HepG2 (cell line): Measurements from ENCODE around the gene EIF4A3. TPM values are rescaled to one million over a fixed set of nuclear protein-coding genes. Genes with fewer than 3 reads are reported as not detected.
A peak's percentile ranks its signal among the peaks of the same experiment; 100 is the strongest.

Source experiments
- ATAC-seq: fragments of 200-7000 bp; cut with Tn5 transposase; 3 replicates; pipeline ENCODE4 v1.9.1; 2020; ENCODE audit warnings: mild to moderate bottlenecking, moderate library complexity
- BruUV-seq: library from RNA; stranded (reverse); fragments of 400-500 nt; replicated peaks from 2 replicates; lab custom pipeline; 2021; lab: Mats Ljungman, UMichigan
- CTCF ChIA-PET: fragments of 300-600 bp; formaldehyde crosslinking; extraction: SDS; loops from one replicate; lab custom pipeline; 2021; ENCODE audit warnings: low total read pairs, inconsistent platforms, low intra/inter-chr PET ratio; lab: Yijun Ruan, JAX
- POLR2A ChIA-PET: fragments of 350-600 bp; sonication (Branson Sonifier 250); formaldehyde crosslinking; loops from one replicate; lab custom pipeline; 2020; ENCODE audit warnings: antibody characterized with exemption, inconsistent platforms; lab: Yijun Ruan, JAX
- DNase-seq: peaks from one replicate; pipeline ENCODE4 v3.0.0-alpha.2; 2015; ENCODE audit warnings: low spot score
- FAIRE-seq: peaks from 3 replicates; lab custom pipeline; 2011; peaks lifted over from hg19 to GRCh38; lab: Jason Lieb, UNC
- H2AFZ ChIP-seq: one replicate; pipeline ENCODE4 v1.6.1; 2011; ENCODE audit warnings: low read length, inconsistent platforms
- H3K27ac ChIP-seq: fragments of 300-600 bp; 3 replicates; pipeline ENCODE4 v1.8.0; 2011; ENCODE audit warnings: mixed run types, mild to moderate bottlenecking, mixed read lengths, low read length, inconsistent platforms; ENCODE audit not compliant: insufficient read depth; ENCODE audit errors: extremely low read length
- H3K27me3 ChIP-seq, 2 experiments: fragments of 200-600 bp in 1 of 2; 2 replicates in 1 of 2; 3 replicates in 1 of 2; pipeline versions ENCODE4 v1.6.0 to v1.8.0; 2011; ENCODE audit warnings: low read length in 2 of 2, mild to moderate bottlenecking in 2 of 2, moderate library complexity in 2 of 2, inconsistent platforms in 1 of 2; ENCODE audit not compliant: insufficient read depth in 2 of 2, control insufficient read depth in 1 of 2
- H3K36me3 ChIP-seq, 2 experiments: fragments of 200-600 bp in 1 of 2; replicated peaks in 1 of 2; 2 replicates in 1 of 2; 3 replicates in 1 of 2; pipeline versions ENCODE4 v1.5.1 to v1.8.0; 2011; ENCODE audit warnings: low read length in 2 of 2, inconsistent platforms in 1 of 2; ENCODE audit not compliant: insufficient read depth in 2 of 2, control insufficient read depth in 1 of 2
- H3K4me1 ChIP-seq: 2 replicates; pipeline ENCODE4 v1.5.1; 2012; ENCODE audit warnings: low read length, inconsistent platforms; ENCODE audit not compliant: insufficient read depth
- H3K4me2 ChIP-seq: 2 replicates; pipeline ENCODE4 v1.6.0; 2011; ENCODE audit warnings: low read depth, low read length, inconsistent platforms
- H3K4me3 ChIP-seq, 3 experiments: fragments of 200-600 bp in 1 of 3; sonication (generic), shearing (Covaris generic) in 1 of 3; replicated peaks in 1 of 3; 2 replicates each; pipeline ENCODE4 v1.5.1; 2011 to 2016; ENCODE audit warnings: low read length in 3 of 3, inconsistent platforms in 2 of 3, low read depth in 2 of 3, mild to moderate bottlenecking in 2 of 3, control low read depth in 1 of 3, mixed read lengths in 1 of 3; ENCODE audit not compliant: insufficient read depth in 1 of 3
- H3K79me2 ChIP-seq: one replicate; pipeline ENCODE4 v1.6.1; 2011; ENCODE audit warnings: low read length, inconsistent platforms; ENCODE audit not compliant: insufficient read depth
- H3K9ac ChIP-seq: 2 replicates; pipeline ENCODE4 v1.6.0; 2011; ENCODE audit warnings: mild to moderate bottlenecking, low read depth, low read length, inconsistent platforms; ENCODE audit not compliant: insufficient read depth
- H3K9me3 ChIP-seq: 2 replicates; pipeline ENCODE4 v1.5.1; 2012; ENCODE audit warnings: mild to moderate bottlenecking, low read length
- H4K20me1 ChIP-seq: 2 replicates; pipeline ENCODE4 v1.6.0; 2011; ENCODE audit warnings: inconsistent platforms, mild to moderate bottlenecking, low read length, moderate library complexity; ENCODE audit not compliant: insufficient read depth
- ARID3A ChIP-seq: IDR thresholded peaks from 2 replicates; pipeline ENCODE4 v1.6.1; 2012; ENCODE audit warnings: low read depth, low read length, improper control_type of control experiment
- HMGA1 ChIP-seq: sonication (generic); formaldehyde crosslinking; conservative IDR thresholded peaks from 2 replicates; pipeline ENCODE4 v1.4.0; 2020; ENCODE audit warnings: missing genetic modification reagents
- HNRNPL ChIP-seq: fragments of 200-400 bp; formaldehyde crosslinking; IDR thresholded peaks from 2 replicates; pipeline ENCODE4 v1.6.1; 2017; ENCODE audit warnings: mild to moderate bottlenecking, low read depth, low read length
- NR2F6 ChIP-seq, 2 experiments: IDR thresholded peaks; 2 replicates each; pipeline ENCODE4 v1.6.1; 2016; ENCODE audit warnings: antibody characterized with exemption in 1 of 2, mild to moderate bottlenecking in 1 of 2
- PBX3 ChIP-seq: sonication (generic); formaldehyde crosslinking; IDR thresholded peaks from 2 replicates; pipeline ENCODE4 v1.8.1; 2023; ENCODE audit warnings: missing genetic modification reagents, inconsistent platforms, borderline replicate concordance
- POLR2AphosphoS5 ChIP-seq: IDR thresholded peaks from 2 replicates; pipeline ENCODE4 v1.6.1; 2012; ENCODE audit warnings: low read depth, low read length
- POLR2G ChIP-seq: fragments of 200-400 bp; formaldehyde crosslinking; IDR thresholded peaks from 2 replicates; pipeline ENCODE4 v1.6.1; 2018; ENCODE audit warnings: mild to moderate bottlenecking, low read depth, low read length, moderate library complexity
- RBFOX2 ChIP-seq: fragments of 200-400 bp; formaldehyde crosslinking; IDR thresholded peaks from 2 replicates; pipeline ENCODE4 v1.6.1; 2017; ENCODE audit warnings: low read depth, mild to moderate bottlenecking, low read length
- RBM22 ChIP-seq: fragments of 200-400 bp; formaldehyde crosslinking; optimal IDR thresholded peaks from 2 replicates; pipeline ENCODE3; 2017; ENCODE audit warnings: mild to moderate bottlenecking, low read length, moderate library complexity
- SALL1 ChIP-seq: sonication (generic); formaldehyde crosslinking; IDR thresholded peaks from 2 replicates; pipeline ENCODE4 v1.8.0; 2022; ENCODE audit warnings: mild to moderate bottlenecking, missing genetic modification reagents
- SMYD3 ChIP-seq: sonication (generic); formaldehyde crosslinking; IDR thresholded peaks from 2 replicates; pipeline ENCODE4 v1.8.1; 2023; ENCODE audit warnings: mild to moderate bottlenecking, missing genetic modification reagents
- TCF7 ChIP-seq: sonication (generic); IDR thresholded peaks from 2 replicates; pipeline ENCODE4 v1.6.1; 2016; ENCODE audit warnings: antibody characterized with exemption, low read depth
- ZBTB37 ChIP-seq: sonication (generic); formaldehyde crosslinking; IDR thresholded peaks from 2 replicates; pipeline ENCODE4 v1.4.0; 2020; ENCODE audit warnings: mild to moderate bottlenecking, missing genetic modification reagents
- WGBS: methylation state at CpG from one replicate; pipeline ENCODE4 v1.1.6; 2017; ENCODE audit warnings: low lambda C conversion rate; 5-methylcytosine and 5-hydroxymethylcytosine counted together
- in situ Hi-C: cut with HindIII; loops from 2 replicates; pipeline ENCODE4 v1.10.0; 2017; ENCODE audit warnings: low pct_unique_long_range_greater_than_20kb; ENCODE audit not compliant: extremely low pct_ligation_motif_present
- intact Hi-C: fragments of 100-400 bp; cut with micrococcal nuclease; formaldehyde crosslinking; loops from one replicate; pipeline ENCODE4 v1.10.0; 2022; ENCODE audit not compliant: unreplicated experiment
- polyA plus RNA-seq, 8 experiments: library from polyadenylated mRNA; depleted of rRNA in 3 of 8; stranded (reverse) in 7 of 8; unstranded in 1 of 8; fragments of >200 nt; fragmentation: Illumina TruSeq in 4 of 8; extraction: Trizol in 4 of 8; gene quantifications; 2 replicates each; pipeline versions ENCODE4 v1.2.1 to v1.2.3, GENCODE V29; 2011 to 2016; ENCODE audit warnings: low read depth in 4 of 8, missing spikeins in 1 of 8, mixed read lengths in 1 of 8; ENCODE audit not compliant: insufficient read depth in 1 of 8
- total RNA-seq, 5 experiments: library from RNA; depleted of rRNA; stranded (reverse); fragments of >200 nt; fragmentation: Illumina TruSeq; extraction: Trizol; gene quantifications; 2 replicates each; pipeline ENCODE4 v1.2.3, GENCODE V29; 2016; ENCODE audit warnings: low read depth in 1 of 5

Gene EIF4A3
- total and polyA plus RNA-seq, 2 of the 13 experiments (the other 11 are each of a cell fraction or from before 2014, with no cell fraction given): 145 to 187 TPM

GRCh38 chr17:80132906-80133625, 13.9 kb downstream of the EIF4A3 start:
- CTCF ChIA-PET: no interaction called here

GRCh38 chr17:80130992-80131391, 15.9 kb downstream of the EIF4A3 start:
- CTCF ChIA-PET: no interaction called here
- H3K4me2 ChIP-seq: peak overlapping the region; percentile 33
- no peak overlapping the region for H2AFZ ChIP-seq
- no peaks in the 10 kb centered on the region for H3K9me3 ChIP-seq
- intact Hi-C loops (no loop called here), in situ Hi-C loops (no loop called here)
- H3K9ac ChIP-seq: no peak overlapping the region
- BruUV-seq: no TSS peak
- no peaks in the 10 kb centered on the region for H4K20me1 ChIP-seq
- H3K27me3 ChIP-seq: no peaks in the 10 kb centered on the region; a peak in 1 of 5 replicates
- ATAC-seq: peak; percentile 61
- H3K79me2 ChIP-seq: no peaks in the 10 kb centered on the region
- peak; percentile 63 for FAIRE-seq
- POLR2A ChIA-PET: interaction anchor here (0.6 to 2.9 kb wide), 2 partner anchors 29 to 388 kb away, joined by 3 to 8 read pairs; partner anchors contain the start of gene GAA
- peak; percentile 59 for DNase-seq
- peaks cover 16 to 29% of the 10 kb centered on the region in 2 experiments; a peak in 4 of 5 replicates for H3K36me3 ChIP-seq
- H3K4me3 ChIP-seq: no peak overlapping the region
- WGBS: 18% methylated on average over 3 of the region's 3 CpGs
- H3K4me1 ChIP-seq: peaks cover 24% of the 10 kb centered on the region
- H3K27ac ChIP-seq: no peak overlapping the region
- TF ChIP-seq SALL1 (CRISPR knock-in tag) (0 out of 2 replicates have a peak, but pooled peaks have one; percentile 25), SMYD3 (0 out of 2 replicates have a peak, but pooled peaks have one; percentile 32), HMGA1 (CRISPR knock-in tag) (no peak), TCF7 (0 out of 2 replicates have a peak, but pooled peaks have one; percentile 21), ZBTB37 (CRISPR knock-in tag) (peak; percentile 92), ARID3A (peak; percentile 55; the same call in 1 of the 2 replicates), NR2F6 (IDR thresholded peaks at IDR 0.05) (0 out of 2 replicates have a peak, but pooled peaks have one; percentile 15), NR2F6 (CRISPR knock-in tag; IDR thresholded peaks at IDR 0.05) (peak; percentile 27; the same call in 1 of the 2 replicates)

More at GRCh38 chr17:80132906-80133625, 13.9 kb downstream of the EIF4A3 start:
- in situ Hi-C loops (no loop called here), intact Hi-C loops (no loop called here)
- no peak overlapping the region for H3K4me3 ChIP-seq
- no peaks in the 10 kb centered on the region for H3K79me2 ChIP-seq
- H3K4me2 ChIP-seq: no peak overlapping the region
- 88% methylated on average over 5 of the region's 5 CpGs for WGBS
- BruUV-seq: no TSS peak
- H3K4me1 ChIP-seq: peaks cover 20% of the 10 kb centered on the region
- no peak overlapping the region for H2AFZ ChIP-seq
- FAIRE-seq (no peak), DNase-seq (no peak), ATAC-seq (peak; percentile 37)
- POLR2A ChIA-PET: interaction anchor here (1.1 to 2.1 kb wide), 3 partner anchors 13 to 32 kb away, joined by 3 to 10 read pairs (median 6); partner anchors contain the start of genes EIF4A3 and GAA
- no peak overlapping the region for H3K9ac ChIP-seq
- no peaks in the 10 kb centered on the region for H3K27me3 ChIP-seq
- no peaks in the 10 kb centered on the region for H4K20me1 ChIP-seq
- peaks cover 28 to 50% of the 10 kb centered on the region in 2 experiments for H3K36me3 ChIP-seq
- no peak overlapping the region for H3K27ac ChIP-seq
- no peaks in the 10 kb centered on the region for H3K9me3 ChIP-seq
- TF ChIP-seq HNRNPL (no peak), PBX3 (no peak), RBFOX2 (peak; percentile 52; the same call in 1 of the 2 replicates), POLR2G (peak; percentile 53; the same call in 1 of the 2 replicates), RBM22 (peak; percentile 77), POLR2AphosphoS5 (peak; percentile 28; the same call in 1 of the 2 replicates)
